HuH-7.5 (cell line): ENCODE data around the gene MCUR1.
"Not testable (repeated sequence)": the region's sequence is repeated elsewhere in the genome, so short reads cannot be mapped to it uniquely, and the experiment has no call there.

Experiments used
- DNase-seq: peaks from one replicate; pipeline ENCODE4 v3.0.0; 2011; ENCODE audit warnings: low spot score

Gene MCUR1

GRCh38 chr6:13814176-13814937, at the start of gene MCUR1:
Gene MCUR1 (minus strand): TSS chr6:13814557. CDS start chr6:13814429, 128 bp downstream.
- peak; percentile 65 for DNase-seq

GRCh38 chr6:13863699-13864155, 49.4 kb upstream of the MCUR1 start:
- DNase-seq: no peak

GRCh38 chr6:13860556-13861185, 46.3 kb upstream of the MCUR1 start:
- DNase-seq: not testable (repeated sequence)

- no peak for DNase-seq
These were observed 45.7 kb upstream of the MCUR1 start for GRCh38 chr6:13859871-13860555.

GRCh38 chr6:13854716-13855250, 40.4 kb upstream of the MCUR1 start:
- no peak for DNase-seq

GRCh38 chr6:13853871-13854270, 39.5 kb upstream of the MCUR1 start:
- no peak for DNase-seq

- no peak for DNase-seq
These were observed 37.4 kb upstream of the MCUR1 start for GRCh38 chr6:13851803-13852202.

- DNase-seq: no peak
These were observed 37.0 kb upstream of the MCUR1 start for GRCh38 chr6:13851330-13851729.

GRCh38 chr6:13850690-13851089, 36.3 kb upstream of the MCUR1 start:
- DNase-seq: not testable (repeated sequence)

GRCh38 chr6:13848522-13849150, 34.3 kb upstream of the MCUR1 start:
- DNase-seq: no peak

- no peak for DNase-seq
These were observed 33.1 kb upstream of the MCUR1 start for GRCh38 chr6:13847326-13848050.

- DNase-seq: peak; percentile 43
These were observed 32.5 kb upstream of the MCUR1 start for GRCh38 chr6:13846841-13847240.

GRCh38 chr6:13841936-13842335, 27.6 kb upstream of the MCUR1 start:
- DNase-seq: no peak

GRCh38 chr6:13838616-13839015, 24.3 kb upstream of the MCUR1 start:
- no peak for DNase-seq

GRCh38 chr6:13836170-13836569, 21.8 kb upstream of the MCUR1 start:
- DNase-seq: no peak

- no peak for DNase-seq
These were observed 20.4 kb upstream of the MCUR1 start for GRCh38 chr6:13834790-13835189.

- DNase-seq: not testable (repeated sequence)
These were observed 19.7 kb upstream of the MCUR1 start for GRCh38 chr6:13834018-13834417.

- no peak for DNase-seq
These were observed 18.4 kb upstream of the MCUR1 start for GRCh38 chr6:13832778-13833177.

- DNase-seq: no peak
These were observed 17.3 kb upstream of the MCUR1 start for GRCh38 chr6:13831615-13832014.

- no peak for DNase-seq
These were observed 16.4 kb upstream of the MCUR1 start for GRCh38 chr6:13830803-13831202.

GRCh38 chr6:13829419-13829818, 15.1 kb upstream of the MCUR1 start:
- DNase-seq: not testable (repeated sequence)
